IPS-20b (cell line): ENCODE results near the gene PERCC1.
A peak's percentile ranks its signal among the peaks of the same experiment; 100 is the strongest.
"Not testable (repeated sequence)": the region's sequence is repeated elsewhere in the genome, so short reads cannot be mapped to it uniquely, and the experiment has no call there.

Experiments used
- H3K27ac ChIP-seq: one replicate; pipeline ENCODE4 v1.5.1; 2013; ENCODE audit warnings: low read length
- H3K27me3 ChIP-seq: 2 replicates; pipeline ENCODE4 v1.6.1; 2013; ENCODE audit warnings: mild to moderate bottlenecking, low read length, inconsistent platforms; ENCODE audit not compliant: insufficient read depth
- H3K36me3 ChIP-seq: 2 replicates; pipeline ENCODE4 v1.6.1; 2013; ENCODE audit warnings: low read depth, mild to moderate bottlenecking, inconsistent platforms, low read length, moderate library complexity; ENCODE audit not compliant: insufficient read depth
- H3K4me1 ChIP-seq: 2 replicates; pipeline ENCODE4 v1.6.1; 2013; ENCODE audit warnings: mild to moderate bottlenecking, control low read depth, inconsistent platforms, low read length, moderate library complexity; ENCODE audit not compliant: insufficient read depth
- H3K4me3 ChIP-seq: 2 replicates; pipeline ENCODE4 v1.5.1; 2013; ENCODE audit warnings: mild to moderate bottlenecking, low read length, inconsistent platforms
- H3K9ac ChIP-seq: 2 replicates; pipeline ENCODE4 v1.6.1; 2013; ENCODE audit warnings: low read depth, mild to moderate bottlenecking, inconsistent platforms, low read length, moderate library complexity
- H3K9me3 ChIP-seq: 2 replicates; pipeline ENCODE4 v1.6.1; 2013; ENCODE audit warnings: mild to moderate bottlenecking, low read depth, low read length, inconsistent platforms; ENCODE audit not compliant: insufficient read depth

PERCC1 gene

GRCh38 chr16:1469141-1469540 lies 38.3 kb downstream of the PERCC1 start:
- not testable (repeated sequence) for H3K9me3 ChIP-seq, H3K27ac ChIP-seq, H3K27me3 ChIP-seq, H3K36me3 ChIP-seq, H3K4me3 ChIP-seq, H3K4me1 ChIP-seq, H3K9ac ChIP-seq

- H3K27me3 ChIP-seq: no peaks in the 10 kb centered on the region; the same call in 1 of the 2 replicates
- no peak overlapping the region for H3K27ac ChIP-seq
- no peak overlapping the region for H3K4me3 ChIP-seq
- no peaks in the 10 kb centered on the region for H3K9me3 ChIP-seq
- no peak overlapping the region for H3K9ac ChIP-seq
- no peaks in the 10 kb centered on the region for H3K36me3 ChIP-seq
- H3K4me1 ChIP-seq: peaks cover 4% of the 10 kb centered on the region; the same call in 1 of the 2 replicates
Observed at GRCh38 chr16:1469693-1470201, 38.9 kb downstream of the PERCC1 start.

- H3K9ac ChIP-seq: no peak overlapping the region
- H3K27ac ChIP-seq: no peak overlapping the region
- H3K4me1 ChIP-seq: peaks cover 4% of the 10 kb centered on the region; the same call in 1 of the 2 replicates
- H3K9me3 ChIP-seq: no peaks in the 10 kb centered on the region
- no peak overlapping the region for H3K4me3 ChIP-seq
- peaks cover 4% of the 10 kb centered on the region; the same call in 1 of the 2 replicates for H3K27me3 ChIP-seq
- H3K36me3 ChIP-seq: no peaks in the 10 kb centered on the region
Observed at GRCh38 chr16:1470481-1471251, 39.8 kb downstream of the PERCC1 start.

GRCh38 chr16:1471569-1472194 lies 40.8 kb downstream of the PERCC1 start:
- Histone ChIP-seq H3K4me3 (no peak overlapping the region), H3K27me3 (peaks cover 6% of the 10 kb centered on the region; the same call in 1 of the 2 replicates), H3K27ac (no peak overlapping the region), H3K9ac (no peak overlapping the region), H3K4me1 (peaks cover 4% of the 10 kb centered on the region; the same call in 1 of the 2 replicates), H3K9me3 (no peaks in the 10 kb centered on the region), H3K36me3 (no peaks in the 10 kb centered on the region)

- Histone ChIP-seq H3K4me3 (no peak overlapping the region), H3K36me3 (no peaks in the 10 kb centered on the region), H3K27ac (no peak overlapping the region), H3K27me3 (peaks cover 14% of the 10 kb centered on the region; the same call in 1 of the 2 replicates), H3K4me1 (peaks cover 4% of the 10 kb centered on the region; the same call in 1 of the 2 replicates), H3K9me3 (no peaks in the 10 kb centered on the region), H3K9ac (no peak overlapping the region)
Observed at GRCh38 chr16:1472974-1473373, 42.1 kb downstream of the PERCC1 start.

- Histone ChIP-seq H3K9me3 (no peaks in the 10 kb centered on the region), H3K4me1 (peaks cover 4% of the 10 kb centered on the region; the same call in 1 of the 2 replicates), H3K27me3 (peaks cover 14% of the 10 kb centered on the region), H3K9ac (peak overlapping the region; percentile 77), H3K4me3 (peak overlapping the region; percentile 81), H3K27ac (no peak overlapping the region), H3K36me3 (no peaks in the 10 kb centered on the region)
Observed at GRCh38 chr16:1474082-1474795, 43.4 kb downstream of the PERCC1 start.

GRCh38 chr16:1474796-1475551 lies 44.1 kb downstream of the PERCC1 start, which contains the start of gene CLCN7:
Gene CLCN7 (minus strand): TSS chr16:1475028. CDS start chr16:1474974, 54 bp downstream.
- peak within 1 kb of the TSS; percentile 81 for H3K4me3 ChIP-seq
- peaks cover 14% of the 10 kb centered on the region for H3K27me3 ChIP-seq
- H3K4me1 ChIP-seq: peaks cover 4% of the 10 kb centered on the region; the same call in 1 of the 2 replicates
- H3K9me3 ChIP-seq: no peaks in the 10 kb centered on the region
- peak within 1 kb of the TSS; percentile 77 for H3K9ac ChIP-seq
- H3K27ac ChIP-seq: peak within 1 kb of the TSS; percentile 58
- no peaks in the 10 kb centered on the region for H3K36me3 ChIP-seq

- peak overlapping the region; percentile 81 for H3K4me3 ChIP-seq
- H3K4me1 ChIP-seq: peaks cover 4% of the 10 kb centered on the region; the same call in 1 of the 2 replicates
- peaks cover 14% of the 10 kb centered on the region for H3K27me3 ChIP-seq
- no peaks in the 10 kb centered on the region for H3K9me3 ChIP-seq
- H3K36me3 ChIP-seq: no peaks in the 10 kb centered on the region
- H3K9ac ChIP-seq: peak overlapping the region; percentile 77; the same call in 1 of the 2 replicates
- peak overlapping the region; percentile 58 for H3K27ac ChIP-seq
Observed at GRCh38 chr16:1475552-1476114, 44.8 kb downstream of the PERCC1 start.

- Histone ChIP-seq H3K27ac (no peak overlapping the region), H3K4me1 (peaks cover 4% of the 10 kb centered on the region; the same call in 1 of the 2 replicates), H3K9me3 (no peaks in the 10 kb centered on the region), H3K36me3 (no peaks in the 10 kb centered on the region), H3K9ac (no peak overlapping the region), H3K27me3 (peaks cover 14% of the 10 kb centered on the region), H3K4me3 (no peak overlapping the region)
Observed at GRCh38 chr16:1477033-1477432, 46.2 kb downstream of the PERCC1 start.

GRCh38 chr16:1478937-1479336 lies 48.1 kb downstream of the PERCC1 start:
- H3K9me3 ChIP-seq, H3K9ac ChIP-seq, H3K4me1 ChIP-seq, H3K27ac ChIP-seq, H3K36me3 ChIP-seq, H3K4me3 ChIP-seq: not testable (repeated sequence)
- peaks cover 20% of the 10 kb centered on the region for H3K27me3 ChIP-seq
